ENCODE results near the gene PARM1.

PARM1 gene

GRCh38 chr4:75087416-75087815 is 154.5 kb downstream of the PARM1 start:
- no peak for DNase-seq (ENCODE audit: low read depth)

GRCh38 chr4:75087865-75088264 is 154.9 kb downstream of the PARM1 start:
- no peak for DNase-seq (ENCODE audit: low read depth)

GRCh38 chr4:75089206-75089605 is 156.3 kb downstream of the PARM1 start:
- no peak for DNase-seq (ENCODE audit: low read depth)

GRCh38 chr4:75099321-75099720 is 166.4 kb downstream of the PARM1 start:
- no peak for DNase-seq (ENCODE audit: low read depth)

Measured in activated T-helper 9 cell treated with anti-CD3 and anti-CD28 coated beads, Interleukin-2, amount 50 U/mL, for 16 hours (primary cell).